DND-41 (cell line): ENCODE measurements around the gene HEATR1.

ENCODE experiments used
- ATAC-seq: fragments of 200-7000 bp; cut with Tn5 transposase; 3 replicates; pipeline ENCODE4 v1.9.1; 2021; ENCODE audit warnings: low read depth; ENCODE audit not compliant: insufficient read depth
- DNase-seq: peaks from one replicate; pipeline ENCODE4 v3.0.0-alpha.2; 2020
- H2AFZ ChIP-seq: 2 replicates; pipeline ENCODE4 v1.6.0; 2012; ENCODE audit warnings: low read depth, low read length
- H3K27ac ChIP-seq: 2 replicates; pipeline ENCODE4 v1.5.1; 2012; ENCODE audit warnings: low read length, inconsistent platforms
- H3K27me3 ChIP-seq: fragments of 200-600 bp; sonication (generic); 2 replicates; pipeline ENCODE4 v1.6.0; 2012; ENCODE audit warnings: low read length, mild to moderate bottlenecking, inconsistent platforms; ENCODE audit not compliant: insufficient read depth, poor library complexity
- H3K36me3 ChIP-seq: 2 replicates; pipeline ENCODE4 v1.5.1; 2012; ENCODE audit warnings: low read length, inconsistent platforms; ENCODE audit not compliant: insufficient read depth
- H3K4me1 ChIP-seq: 2 replicates; pipeline ENCODE4 v1.5.1; 2012; ENCODE audit warnings: mild to moderate bottlenecking, low read length; ENCODE audit not compliant: insufficient read depth
- H3K4me2 ChIP-seq: 2 replicates; pipeline ENCODE4 v1.6.0; 2012; ENCODE audit warnings: mild to moderate bottlenecking, moderate library complexity, low read length, inconsistent platforms; ENCODE audit not compliant: insufficient read depth
- H3K4me3 ChIP-seq, 2 experiments: fragments of 200-600 bp in 1 of 2; shearing (Covaris generic) in 1 of 2; 2 replicates each; pipeline ENCODE4 v1.5.1; 2012 to 2016; ENCODE audit warnings: inconsistent platforms in 2 of 2, low read length in 2 of 2, mild to moderate bottlenecking in 2 of 2, low read depth in 1 of 2, moderate library complexity in 1 of 2
- H3K79me2 ChIP-seq: 2 replicates; pipeline ENCODE4 v1.6.0; 2012; ENCODE audit warnings: low read length, inconsistent platforms; ENCODE audit not compliant: insufficient read depth
- H3K9ac ChIP-seq: 2 replicates; pipeline ENCODE4 v1.6.0; 2012; ENCODE audit warnings: low read depth, mild to moderate bottlenecking, inconsistent platforms, low read length, moderate library complexity
- H3K9me3 ChIP-seq: 2 replicates; pipeline ENCODE4 v1.5.1; 2012; ENCODE audit warnings: low read length, moderate library complexity, mild to moderate bottlenecking, inconsistent platforms; ENCODE audit not compliant: insufficient read depth, severe bottlenecking
- H4K20me1 ChIP-seq: 2 replicates; pipeline ENCODE4 v1.6.0; 2012; ENCODE audit warnings: low read length; ENCODE audit not compliant: insufficient read depth
- CTCF ChIP-seq: IDR thresholded peaks from 2 replicates; pipeline ENCODE4 v1.5.1; 2012; ENCODE audit warnings: borderline replicate concordance, low read length, moderate library complexity, mild to moderate bottlenecking; ENCODE audit not compliant: poor library complexity, severe bottlenecking; ENCODE audit errors: extremely low read depth
- EZH2 ChIP-seq: IDR thresholded peaks from 3 replicates; pipeline ENCODE4 v1.6.1; 2012; ENCODE audit warnings: borderline replicate concordance, low read depth, mild to moderate bottlenecking, moderate library complexity, low read length, inconsistent platforms; ENCODE audit not compliant: severe bottlenecking

Gene HEATR1

GRCh38 chr1:236560213-236560771 lies 44.0 kb downstream of the HEATR1 start:
- no peak for DNase-seq
- H3K79me2 ChIP-seq, result no peaks in the 10 kb centered on the region
- no peaks in the 10 kb centered on the region for H3K9me3 ChIP-seq
- no peak overlapping the region for H3K4me3 ChIP-seq
- H3K27me3 ChIP-seq, result no peaks in the 10 kb centered on the region
- H3K9ac ChIP-seq, result no peak overlapping the region
- no peak overlapping the region for H2AFZ ChIP-seq
- H3K36me3 ChIP-seq, result peaks cover 96% of the 10 kb centered on the region
- no peak for ATAC-seq
- no peak overlapping the region for H3K4me2 ChIP-seq
- no peak overlapping the region for H3K27ac ChIP-seq
- TF ChIP-seq EZH2 (no peak), CTCF (peak; percentile 34)
- peaks cover 2% of the 10 kb centered on the region; the same call in 1 of the 2 replicates for H4K20me1 ChIP-seq
- H3K4me1 ChIP-seq, result no peaks in the 10 kb centered on the region

- H3K4me3 ChIP-seq, result no peak overlapping the region
- H3K9me3 ChIP-seq, result no peaks in the 10 kb centered on the region
- no peak for TF ChIP-seq EZH2
- TF ChIP-seq CTCF, result no peak
- no peak for DNase-seq
- no peak for ATAC-seq
- H3K27ac ChIP-seq, result no peak overlapping the region
- H3K4me2 ChIP-seq, result no peak overlapping the region
- H3K79me2 ChIP-seq, result no peaks in the 10 kb centered on the region
- peaks cover 94% of the 10 kb centered on the region for H3K36me3 ChIP-seq
- no peak overlapping the region for H2AFZ ChIP-seq
- no peak overlapping the region for H3K9ac ChIP-seq
- H4K20me1 ChIP-seq, result peaks cover 2% of the 10 kb centered on the region; the same call in 1 of the 2 replicates
- H3K4me1 ChIP-seq, result no peaks in the 10 kb centered on the region
- H3K27me3 ChIP-seq, result no peaks in the 10 kb centered on the region
Observed at GRCh38 chr1:236558846-236559245, 45.5 kb downstream of the HEATR1 start.

DNA sequence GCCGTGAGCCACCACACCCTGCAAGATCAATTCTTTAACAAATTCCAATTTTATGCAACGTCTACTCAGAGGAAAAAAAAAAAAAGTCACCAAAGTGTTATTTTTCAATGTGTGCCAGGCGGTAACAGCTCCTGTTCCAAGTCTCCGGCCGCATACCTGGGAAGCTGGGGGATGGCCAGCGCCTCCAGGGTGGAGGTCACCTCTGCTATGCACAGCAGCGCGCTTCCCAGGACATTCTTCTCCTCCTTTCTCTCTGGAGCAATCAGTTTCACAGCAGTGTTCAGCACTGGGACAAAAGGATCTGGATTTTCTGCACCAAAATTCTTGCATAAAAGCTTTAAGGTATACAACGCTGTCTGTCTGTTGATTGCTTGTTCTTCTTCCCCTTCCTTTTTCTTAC lies 46.2 kb downstream of the HEATR1 start:
- Histone ChIP-seq H3K4me2 (no peak overlapping the region), H3K9me3 (no peaks in the 10 kb centered on the region), H3K27me3 (no peaks in the 10 kb centered on the region), H3K79me2 (no peaks in the 10 kb centered on the region), H3K4me3 (no peak overlapping the region), H4K20me1 (peaks cover 2% of the 10 kb centered on the region; the same call in 1 of the 2 replicates), H3K27ac (no peak overlapping the region), H3K9ac (no peak overlapping the region), H2AFZ (no peak overlapping the region), H3K36me3 (peaks cover 94% of the 10 kb centered on the region), H3K4me1 (no peaks in the 10 kb centered on the region)
- DNase-seq (no peak), ATAC-seq (no peak)
- TF ChIP-seq CTCF (no peak), EZH2 (no peak)
